Fibroblast of skin of scalp (primary cell): Measurements from ENCODE around the gene FRMPD4.
A peak's percentile ranks its signal among the peaks of the same experiment; 100 is the strongest.

Source experiments
- DNase-seq: peaks from one replicate; pipeline ENCODE4 v3.0.0-alpha.2; 2013

The FRMPD4 gene

DNA sequence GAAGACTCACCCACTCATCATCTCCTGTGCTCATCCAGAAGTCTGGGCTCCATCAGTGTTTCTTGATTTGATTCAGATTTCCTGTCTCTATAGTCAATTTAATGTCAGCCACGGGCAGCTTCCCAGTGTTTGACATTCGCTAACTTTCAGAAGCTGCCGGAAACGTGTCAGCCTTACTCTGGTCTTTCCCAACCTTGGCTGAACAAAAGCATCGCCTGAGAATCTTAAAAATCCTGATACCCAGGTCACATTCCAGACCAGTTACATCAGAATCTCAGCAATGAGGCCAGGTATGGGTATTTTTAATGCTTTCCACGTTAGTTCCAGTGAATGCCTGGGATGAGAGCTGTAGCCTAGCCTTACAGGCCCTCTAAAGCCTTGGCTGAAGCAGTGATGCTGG is 233.8 kb downstream of the FRMPD4 start:
- peak; percentile 56 for DNase-seq

GRCh38 chrX:12374286-12374685 is 236.0 kb downstream of the FRMPD4 start:
- DNase-seq = no peak

DNA sequence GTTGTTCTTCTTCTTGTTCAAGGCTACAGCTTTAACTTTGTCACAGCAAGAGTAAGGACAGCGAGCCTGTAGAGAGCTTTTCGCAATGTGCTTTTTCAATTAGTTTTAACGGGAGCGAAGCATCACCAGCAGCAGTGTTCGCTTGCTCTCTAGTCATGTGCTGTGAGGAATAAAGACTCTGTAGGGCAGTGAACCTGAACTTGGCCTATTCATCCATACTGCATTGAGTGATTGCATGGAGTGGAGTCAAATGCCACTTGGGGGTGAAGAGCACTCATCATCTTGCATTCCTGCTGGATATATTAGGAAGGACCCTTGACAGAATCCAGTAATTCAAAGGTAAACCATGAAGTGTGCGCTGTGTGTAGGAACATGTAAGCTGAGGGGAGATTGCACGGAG is 240.0 kb downstream of the FRMPD4 start:
- DNase-seq = no peak

DNA sequence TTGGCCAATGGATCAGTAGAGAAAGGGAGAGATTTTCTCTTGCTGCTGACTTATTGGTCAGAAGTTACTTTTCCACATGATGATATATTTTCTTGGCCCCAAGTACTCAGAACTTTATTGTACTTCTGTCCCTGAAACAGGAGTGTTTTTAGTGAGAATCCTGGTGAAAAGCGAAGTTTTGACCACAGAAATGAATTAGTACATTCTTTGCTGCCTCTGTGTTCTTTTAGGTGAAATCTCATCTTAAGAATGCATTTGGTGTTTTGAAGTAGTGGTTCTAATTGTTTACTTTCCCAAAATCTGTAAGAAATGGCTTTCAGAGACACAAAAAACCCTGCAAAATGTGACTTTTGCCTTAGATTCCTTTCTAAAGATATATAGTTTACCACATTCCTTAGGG is 240.4 kb downstream of the FRMPD4 start:
- DNase-seq = no peak

DNA sequence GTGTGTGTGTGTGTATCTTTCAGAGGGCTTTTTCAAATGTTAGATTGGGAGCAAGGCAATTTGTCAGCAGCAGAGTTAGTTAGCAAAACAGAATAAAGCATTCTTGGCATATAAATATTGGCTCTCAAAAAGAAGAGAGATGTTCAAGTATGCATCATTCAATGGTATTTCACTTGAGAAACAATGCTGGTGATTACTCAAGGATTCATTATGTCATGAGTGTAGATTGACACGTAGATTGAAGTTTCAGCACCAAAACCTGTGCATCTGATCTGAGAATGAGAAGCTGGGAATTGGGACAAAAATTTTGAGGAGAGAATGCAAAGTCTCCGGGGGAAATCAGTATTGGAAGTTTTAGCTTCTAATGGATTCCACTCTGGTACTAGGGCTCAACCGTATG is 241.4 kb downstream of the FRMPD4 start:
- DNase-seq = peak; percentile 26

DNA sequence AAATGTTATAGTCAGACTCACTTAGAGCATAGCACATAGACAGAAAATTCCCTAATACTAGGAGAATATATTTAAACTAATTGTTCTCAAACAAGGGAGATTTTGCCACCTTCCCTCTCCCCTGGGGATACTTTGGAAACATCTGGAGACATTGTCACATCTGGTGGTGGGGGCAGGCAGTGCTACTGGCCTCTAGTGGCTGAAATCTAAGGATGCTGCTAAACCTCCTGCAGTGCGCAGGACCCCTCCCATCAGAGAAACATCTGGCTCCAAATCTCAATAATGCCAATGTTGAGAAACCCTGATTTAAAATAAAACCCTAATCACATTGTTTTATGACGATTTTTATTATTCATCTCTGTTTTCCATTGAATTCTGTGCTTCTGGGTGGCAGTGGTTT is 244.9 kb downstream of the FRMPD4 start:
- DNase-seq = no peak

DNA sequence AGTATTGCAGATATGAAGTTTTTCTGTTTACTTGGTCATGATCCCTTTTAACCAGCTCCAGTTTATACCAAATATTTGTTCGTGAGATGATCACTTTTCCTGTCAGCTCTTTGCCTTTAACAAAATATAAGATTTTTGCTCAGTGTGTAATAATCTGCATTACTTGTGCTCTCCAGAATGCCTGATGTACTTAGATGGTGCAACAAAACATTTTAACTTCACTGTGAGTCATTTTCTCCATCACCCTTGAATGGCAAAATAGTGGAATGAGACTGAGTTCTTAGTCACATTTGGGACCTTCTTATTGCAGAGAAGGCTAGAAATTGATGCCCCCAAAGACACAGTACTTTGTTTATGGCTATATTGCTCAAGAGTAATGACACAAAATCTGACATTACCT is 252.0 kb downstream of the FRMPD4 start:
- DNase-seq = peak; percentile 64

DNA sequence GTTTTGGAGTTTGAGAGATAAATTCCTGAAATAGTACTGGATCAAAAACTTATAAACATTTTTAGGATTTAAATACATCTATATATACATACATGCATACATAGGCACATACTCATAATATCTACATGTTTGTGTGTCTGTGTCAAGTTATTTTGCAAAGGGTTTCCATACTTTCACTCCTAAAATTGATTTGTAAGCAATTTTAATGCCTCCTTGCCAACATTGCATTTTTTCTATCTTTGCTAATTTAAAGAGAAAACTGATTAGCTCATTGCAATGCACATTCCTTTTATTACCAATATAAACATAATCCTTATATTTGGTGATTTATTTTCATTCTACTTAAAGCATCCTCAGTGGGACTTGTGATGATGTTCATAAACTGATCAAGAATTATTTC is 258.3 kb downstream of the FRMPD4 start:
- no peak for DNase-seq

DNA sequence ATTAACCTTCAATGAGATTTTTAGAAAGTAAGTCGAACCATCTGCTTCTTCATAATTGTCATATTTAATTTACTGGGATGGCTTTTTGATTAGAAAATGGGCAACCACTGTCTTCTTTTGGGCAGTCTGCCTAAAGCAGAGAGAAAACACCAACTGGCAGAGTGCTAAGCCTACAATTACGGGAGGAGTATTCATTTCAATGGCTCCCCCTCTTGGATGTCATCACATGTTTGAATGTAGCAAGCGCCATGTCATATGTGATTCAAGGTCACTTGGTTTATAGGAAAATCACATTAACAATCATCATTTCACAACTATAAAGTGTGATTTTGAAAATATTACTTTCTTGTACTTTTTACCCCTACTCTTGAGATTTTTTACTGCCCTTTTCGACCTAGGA is 261.9 kb downstream of the FRMPD4 start:
- DNase-seq = no peak

GRCh38 chrX:12401252-12401651 is 263.0 kb downstream of the FRMPD4 start:
- DNase-seq = no peak

- DNase-seq = peak; percentile 42
These were observed 265.3 kb downstream of the FRMPD4 start for GRCh38 chrX:12403474-12404082.

DNA sequence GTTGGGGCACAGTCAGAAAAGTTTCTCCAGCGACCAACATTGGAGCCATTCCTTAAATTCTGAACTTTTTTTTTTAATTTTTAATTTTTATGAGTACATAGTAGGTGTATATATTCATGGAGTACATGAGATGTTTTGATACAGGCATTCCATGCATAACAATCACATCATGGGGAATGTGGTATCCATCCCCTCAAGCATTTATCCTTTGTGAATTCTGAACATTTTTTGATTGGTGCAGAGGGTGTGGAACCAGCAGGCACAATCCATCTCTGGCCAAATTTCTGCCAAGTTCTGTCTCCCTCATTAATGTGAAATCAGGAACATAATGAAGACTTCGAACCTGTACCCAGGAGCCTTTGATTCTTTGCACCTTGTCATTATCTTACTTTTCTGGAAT is 267.0 kb downstream of the FRMPD4 start:
- DNase-seq = peak; percentile 59

GRCh38 chrX:12410523-12410922 is 272.2 kb downstream of the FRMPD4 start:
- DNase-seq = no peak

- no peak for DNase-seq
These were observed 273.6 kb downstream of the FRMPD4 start for GRCh38 chrX:12411831-12412230.

DNA sequence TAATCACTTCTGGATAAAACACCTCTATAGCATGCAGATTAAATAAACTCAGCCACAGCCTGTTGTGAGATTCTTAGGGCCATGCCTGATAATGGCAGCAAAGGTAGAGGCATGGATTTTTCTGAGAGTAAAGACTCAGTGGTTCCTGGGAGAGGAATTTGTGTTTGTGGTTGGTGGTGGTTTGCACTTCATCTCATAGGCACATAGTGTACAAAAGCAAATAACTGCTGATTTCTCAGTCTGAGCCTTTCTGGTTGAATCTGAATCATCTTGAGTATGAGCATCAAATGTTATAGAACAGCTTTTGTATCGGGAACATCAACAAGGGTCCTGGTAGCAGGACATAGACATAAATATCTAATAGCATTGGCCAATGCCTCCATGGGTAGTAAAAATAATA is 274.3 kb downstream of the FRMPD4 start:
- no peak for DNase-seq

DNA sequence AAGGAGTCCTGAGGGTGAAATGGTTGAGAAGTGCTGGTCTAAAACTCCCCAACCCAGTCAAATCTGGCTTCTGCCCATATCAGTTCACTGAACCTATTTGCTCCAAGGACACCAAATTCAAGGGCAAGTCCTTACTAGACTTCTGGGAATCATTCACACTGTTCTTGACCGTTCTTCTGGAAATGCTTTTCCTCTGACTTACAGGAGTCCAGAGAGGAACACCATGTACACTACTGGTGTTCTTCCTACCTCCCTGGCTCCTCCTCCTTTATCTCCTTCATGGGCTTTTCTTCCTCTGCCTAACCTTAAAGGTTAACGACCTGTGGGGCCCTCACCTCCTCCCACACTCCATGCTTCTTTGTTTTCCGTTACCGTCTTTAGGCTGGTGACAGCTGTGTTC is 281.3 kb downstream of the FRMPD4 start:
- DNase-seq = no peak

DNA sequence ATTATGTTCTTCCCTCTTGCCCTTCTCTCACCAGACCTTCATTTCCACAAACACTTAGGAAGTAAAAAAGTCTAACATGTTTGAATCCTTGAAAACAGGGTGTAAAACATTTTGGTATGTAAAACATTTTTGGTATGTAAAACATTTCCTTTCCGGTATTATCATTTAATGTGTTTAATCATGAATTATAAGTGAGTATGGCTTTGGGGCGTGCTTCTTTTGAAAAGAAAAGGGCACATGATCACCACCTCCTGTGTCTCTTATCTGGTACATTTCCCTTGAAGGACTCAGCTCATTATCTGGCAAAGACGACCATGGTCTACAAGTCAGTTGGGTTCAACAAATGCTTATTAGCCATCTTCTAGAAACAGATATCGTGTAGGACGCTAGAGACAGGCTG is 283.6 kb downstream of the FRMPD4 start:
- peak; percentile 48 for DNase-seq

DNA sequence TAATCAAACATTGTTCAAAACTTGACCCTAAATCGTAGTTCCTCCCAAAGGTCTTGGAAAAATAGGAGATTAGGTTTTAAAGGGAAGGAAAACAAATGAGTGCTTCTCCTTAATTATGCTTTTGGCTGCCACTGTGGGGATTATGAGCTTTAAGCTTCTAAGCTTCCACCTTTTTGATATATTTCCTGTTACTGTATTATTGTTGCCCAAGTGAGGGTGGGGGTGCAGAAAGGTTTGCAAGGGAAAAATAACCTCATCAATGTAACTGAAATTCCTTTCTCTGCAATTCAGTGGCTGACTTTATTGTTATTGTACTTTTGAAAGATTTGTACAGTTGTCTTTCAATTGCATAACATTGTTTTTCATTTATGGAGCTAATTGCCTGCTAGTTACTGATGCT is 285.1 kb downstream of the FRMPD4 start:
- no peak for DNase-seq

DNA sequence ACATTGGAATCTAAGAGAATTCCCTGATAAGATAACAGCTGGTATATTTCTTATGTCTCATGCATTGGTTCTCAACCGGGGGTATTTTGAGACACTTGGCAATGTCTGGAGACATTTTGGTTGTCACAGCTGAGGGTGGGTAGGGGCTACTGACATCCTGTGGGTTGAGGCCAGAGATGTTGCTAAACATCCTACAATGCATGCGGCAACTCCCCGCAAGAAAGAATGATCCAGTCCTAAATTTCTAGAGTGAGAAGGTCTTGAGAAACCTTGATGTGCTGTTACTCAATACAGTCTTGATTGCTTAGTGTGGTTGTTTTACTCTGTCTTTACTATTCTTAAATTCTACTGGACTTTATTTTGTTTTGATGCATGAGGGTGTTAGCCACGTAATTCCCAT is 287.2 kb downstream of the FRMPD4 start:
- DNase-seq = no peak

DNA sequence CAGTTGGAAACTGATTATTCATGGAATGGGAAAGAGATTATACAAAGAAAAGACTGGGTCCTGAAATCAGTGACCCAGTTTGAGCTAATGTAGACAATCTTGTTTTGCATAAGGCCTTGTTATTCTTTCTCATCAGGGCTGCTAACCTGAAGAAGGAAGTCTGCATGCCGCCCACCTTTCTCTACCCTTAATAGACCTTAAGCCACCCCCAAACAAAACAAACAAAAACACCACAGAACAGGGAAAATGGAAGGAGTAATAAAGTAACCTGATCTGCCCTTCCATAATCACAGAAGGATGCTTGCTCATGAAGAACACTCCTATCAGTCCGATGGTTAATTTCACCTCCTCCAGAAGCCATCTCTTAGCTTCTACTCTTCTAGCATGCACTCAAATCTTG is 288.1 kb downstream of the FRMPD4 start:
- no peak for DNase-seq

- no peak for DNase-seq
These were observed 296.2 kb downstream of the FRMPD4 start for GRCh38 chrX:12434493-12434892.

DNA sequence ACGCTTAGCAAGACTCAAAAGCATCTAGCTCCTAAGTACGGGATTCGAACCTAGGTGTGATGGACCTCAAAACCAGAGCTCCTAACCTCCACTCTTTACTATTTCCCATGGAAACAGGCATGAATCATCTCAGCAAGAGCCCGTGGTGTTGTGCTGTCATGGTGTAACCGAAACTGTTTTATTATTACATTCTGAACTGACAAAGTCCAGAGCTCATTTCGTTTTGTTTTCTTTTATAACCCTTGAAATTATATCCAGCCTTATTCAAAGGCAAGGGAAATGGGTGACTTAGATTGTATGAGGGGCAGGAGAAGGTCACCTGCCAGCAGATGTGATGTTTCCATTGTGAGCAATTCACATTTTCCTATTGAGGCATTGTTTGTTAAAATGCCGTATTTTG is 301.1 kb downstream of the FRMPD4 start:
- no peak for DNase-seq

DNA sequence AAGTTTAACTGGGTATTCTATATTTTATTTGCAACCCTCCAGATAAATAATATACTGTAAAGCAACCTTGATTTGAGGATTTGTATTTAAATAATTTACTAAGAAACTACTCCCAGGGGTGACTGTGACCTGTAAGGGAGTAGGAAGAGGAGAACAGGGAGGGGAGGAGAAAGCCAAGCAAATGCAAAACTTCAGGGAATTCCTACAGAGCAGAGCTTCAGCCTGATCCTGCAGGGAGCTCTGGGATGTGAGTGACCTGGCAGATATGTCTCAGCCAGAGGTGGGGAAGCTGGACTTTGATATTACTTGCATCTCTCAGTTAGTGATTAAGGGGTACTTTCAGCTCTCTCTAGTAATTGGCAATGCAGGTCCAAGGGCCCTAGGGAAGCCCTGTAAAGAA is 302.0 kb downstream of the FRMPD4 start:
- no peak for DNase-seq

GRCh38 chrX:12441381-12442128 is 303.3 kb downstream of the FRMPD4 start:
- peak; percentile 88 for DNase-seq
